HepG2 (cell line): ENCODE results near the gene ALDH2. TPM values are rescaled to one million over a fixed set of nuclear protein-coding genes. Genes with fewer than 3 reads are reported as not detected.

Experiments
- DNMT1 ChIP-seq: sonication (generic); formaldehyde crosslinking; IDR thresholded peaks from 2 replicates; pipeline ENCODE4 v1.5.1; 2020; ENCODE audit warnings: mild to moderate bottlenecking, missing genetic modification reagents
- HNF1A ChIP-seq, 2 experiments: sonication (generic) in 1 of 2; formaldehyde crosslinking in 1 of 2; IDR thresholded peaks; 2 replicates each; pipeline versions ENCODE4 v1.4.0 to v1.6.1; 2016 to 2020; ENCODE audit warnings: borderline replicate concordance in 1 of 2, low read depth in 1 of 2, mild to moderate bottlenecking in 1 of 2, missing genetic modification reagents in 1 of 2
- HOXA5 ChIP-seq: sonication (generic); formaldehyde crosslinking; IDR thresholded peaks from 2 replicates; pipeline ENCODE4 v1.4.0; 2020; ENCODE audit warnings: missing genetic modification reagents
- KMT2B ChIP-seq: IDR thresholded peaks from 2 replicates; pipeline ENCODE4 v1.6.1; 2016; ENCODE audit warnings: missing genetic modification reagents, missing compliant biosample characterization
- SOX13 ChIP-seq, 3 experiments: fragments of 450-650 bp in 1 of 3; sonication (generic) in 1 of 3; formaldehyde crosslinking in 1 of 3; IDR thresholded peaks in 2 of 3; conservative IDR thresholded peaks in 1 of 3; 2 replicates each; pipeline versions ENCODE4 v1.5.0 to v1.6.1; 2016 to 2020; ENCODE audit warnings: antibody characterized with exemption in 1 of 3, mild to moderate bottlenecking in 1 of 3, missing compliant biosample characterization in 1 of 3, missing genetic modification reagents in 1 of 3, moderate library complexity in 1 of 3
- SP2 ChIP-seq: sonication (generic); formaldehyde crosslinking; IDR thresholded peaks from 2 replicates; pipeline ENCODE4 v1.5.1; 2020; ENCODE audit warnings: mild to moderate bottlenecking, missing genetic modification reagents
- SP4 ChIP-seq: sonication (generic); formaldehyde crosslinking; IDR thresholded peaks from 2 replicates; pipeline ENCODE4 v1.8.1; 2023; ENCODE audit warnings: mild to moderate bottlenecking, missing genetic modification reagents
- TARDBP ChIP-seq: sonication (generic); formaldehyde crosslinking; IDR thresholded peaks from 2 replicates; pipeline ENCODE4 v1.8.0; 2022; ENCODE audit warnings: mild to moderate bottlenecking, missing genetic modification reagents
- TBX2 ChIP-seq: sonication (generic); formaldehyde crosslinking; IDR thresholded peaks from 2 replicates; pipeline ENCODE4 v1.5.0; 2020; ENCODE audit warnings: missing genetic modification reagents, mild to moderate bottlenecking, borderline replicate concordance
- TFDP2 ChIP-seq: sonication (generic); formaldehyde crosslinking; IDR thresholded peaks from 2 replicates; pipeline ENCODE4 v1.4.0; 2020; ENCODE audit warnings: missing genetic modification reagents
- TOPORS ChIP-seq: sonication (generic); formaldehyde crosslinking; IDR thresholded peaks from 2 replicates; pipeline ENCODE4 v1.8.0; 2023; ENCODE audit warnings: mild to moderate bottlenecking, missing genetic modification reagents
- ZC3H4 ChIP-seq: sonication (generic); formaldehyde crosslinking; IDR thresholded peaks from 2 replicates; pipeline ENCODE4 v1.4.0; 2020; ENCODE audit warnings: missing genetic modification reagents, borderline replicate concordance
- ZFP36L2 ChIP-seq: sonication (generic); formaldehyde crosslinking; IDR thresholded peaks from 2 replicates; pipeline ENCODE4 v1.4.0; 2020; ENCODE audit warnings: missing genetic modification reagents
- ZNF18 ChIP-seq: sonication (generic); formaldehyde crosslinking; IDR thresholded peaks from 2 replicates; pipeline ENCODE4 v1.8.0; 2022; ENCODE audit warnings: mild to moderate bottlenecking, missing genetic modification reagents; ENCODE audit not compliant: insufficient replicate concordance
- ZNF264 ChIP-seq: sonication (generic); formaldehyde crosslinking; IDR thresholded peaks from 2 replicates; pipeline ENCODE4 v1.4.0; 2020; ENCODE audit warnings: missing genetic modification reagents
- ZNF747 ChIP-seq: sonication (generic); formaldehyde crosslinking; IDR thresholded peaks from 2 replicates; pipeline ENCODE4 v1.8.1; 2023; ENCODE audit warnings: missing genetic modification reagents, mild to moderate bottlenecking, borderline replicate concordance
- ZNF800 ChIP-seq: sonication (generic); formaldehyde crosslinking; IDR thresholded peaks from 2 replicates; pipeline ENCODE4 v1.4.0; 2020; ENCODE audit warnings: missing genetic modification reagents
- ZSCAN30 ChIP-seq: sonication (generic); formaldehyde crosslinking; IDR thresholded peaks from 2 replicates; pipeline ENCODE4 v1.5.0; 2020; ENCODE audit warnings: mild to moderate bottlenecking, missing genetic modification reagents
- polyA plus RNA-seq, 8 experiments: library from polyadenylated mRNA; depleted of rRNA in 3 of 8; stranded (reverse) in 7 of 8; unstranded in 1 of 8; fragments of >200 nt; fragmentation: Illumina TruSeq in 4 of 8; extraction: Trizol in 4 of 8; gene quantifications; 2 replicates each; pipeline versions ENCODE4 v1.2.1 to v1.2.3, GENCODE V29; 2011 to 2016; ENCODE audit warnings: low read depth in 4 of 8, missing spikeins in 1 of 8, mixed read lengths in 1 of 8; ENCODE audit not compliant: insufficient read depth in 1 of 8
- total RNA-seq, 5 experiments: library from RNA; depleted of rRNA; stranded (reverse); fragments of >200 nt; fragmentation: Illumina TruSeq; extraction: Trizol; gene quantifications; 2 replicates each; pipeline ENCODE4 v1.2.3, GENCODE V29; 2016; ENCODE audit warnings: low read depth in 1 of 5

Gene ALDH2
- total and polyA plus RNA-seq, 2 of the 13 experiments (the other 11 are each of a cell fraction or from before 2014, with no cell fraction given) = 78.8 to 103 TPM

GRCh38 chr12:111773801-111774551 is 7.2 kb downstream of the ALDH2 start (continued):
- TF ChIP-seq HNF1A (IDR thresholded peaks at IDR 0.05; ENCODE audit: low read depth) (0 out of 2 replicates have a peak, but pooled peaks have one; percentile 34), HNF1A (CRISPR knock-in tag; IDR thresholded peaks at IDR 0.05; ENCODE audit: borderline replicate concordance) (peak; percentile 53; the same call in 1 of the 2 replicates), ZNF800 (CRISPR knock-in tag) (0 out of 2 replicates have a peak, but pooled peaks have one; percentile 41), TARDBP (peak; percentile 12; the same call in 1 of the 2 replicates), TOPORS (CRISPR knock-in tag) (no peak), SP4 (CRISPR knock-in tag) (0 out of 2 replicates have a peak, but pooled peaks have one; percentile 22), ZFP36L2 (no peak), SOX13 (IDR thresholded peaks at IDR 0.05) (no peak), SOX13 (CRISPR knock-in tag; conservative IDR thresholded peaks at IDR 0.05 in 1 of 2, IDR thresholded peaks at IDR 0.05 in 1 of 2) (no peak; a peak in 1 of 4 replicates), HOXA5 (CRISPR knock-in tag) (0 out of 2 replicates have a peak, but pooled peaks have one; percentile 24), SP2 (no peak), KMT2B (CRISPR knock-in tag) (0 out of 2 replicates have a peak, but pooled peaks have one; percentile 27), ZNF18 (CRISPR knock-in tag) (peak; percentile 61), ZNF264 (peak; percentile 50; the same call in 1 of the 2 replicates), TFDP2 (CRISPR knock-in tag) (0 out of 2 replicates have a peak, but pooled peaks have one; percentile 18), TBX2 (CRISPR knock-in tag) (peak; percentile 65), ZC3H4 (no peak), ZSCAN30 (CRISPR knock-in tag) (no peak), DNMT1 (CRISPR knock-in tag) (no peak), ZNF747 (CRISPR knock-in tag) (no peak)
